ENCODE data around the gene TRIP10.

DNA sequence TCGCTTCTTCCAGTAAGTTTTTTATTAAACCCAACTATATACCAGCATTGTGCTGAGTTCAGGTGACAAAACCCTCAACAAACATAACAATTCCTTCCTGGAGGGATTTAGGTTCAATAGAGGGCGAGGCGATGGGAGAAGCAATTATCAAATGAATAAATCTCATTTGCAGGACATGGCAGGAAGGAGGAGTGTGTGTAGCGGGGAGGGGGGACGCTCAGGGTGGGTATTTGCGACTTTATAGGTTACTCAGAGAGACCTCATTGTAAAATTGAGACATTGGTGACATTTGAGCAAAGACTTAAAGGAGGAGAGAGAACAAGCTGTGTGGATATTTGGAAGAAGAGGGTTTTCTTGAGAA is 22.9 kb upstream of the TRIP10 start:
- TF ChIP-seq, protein P1, sequence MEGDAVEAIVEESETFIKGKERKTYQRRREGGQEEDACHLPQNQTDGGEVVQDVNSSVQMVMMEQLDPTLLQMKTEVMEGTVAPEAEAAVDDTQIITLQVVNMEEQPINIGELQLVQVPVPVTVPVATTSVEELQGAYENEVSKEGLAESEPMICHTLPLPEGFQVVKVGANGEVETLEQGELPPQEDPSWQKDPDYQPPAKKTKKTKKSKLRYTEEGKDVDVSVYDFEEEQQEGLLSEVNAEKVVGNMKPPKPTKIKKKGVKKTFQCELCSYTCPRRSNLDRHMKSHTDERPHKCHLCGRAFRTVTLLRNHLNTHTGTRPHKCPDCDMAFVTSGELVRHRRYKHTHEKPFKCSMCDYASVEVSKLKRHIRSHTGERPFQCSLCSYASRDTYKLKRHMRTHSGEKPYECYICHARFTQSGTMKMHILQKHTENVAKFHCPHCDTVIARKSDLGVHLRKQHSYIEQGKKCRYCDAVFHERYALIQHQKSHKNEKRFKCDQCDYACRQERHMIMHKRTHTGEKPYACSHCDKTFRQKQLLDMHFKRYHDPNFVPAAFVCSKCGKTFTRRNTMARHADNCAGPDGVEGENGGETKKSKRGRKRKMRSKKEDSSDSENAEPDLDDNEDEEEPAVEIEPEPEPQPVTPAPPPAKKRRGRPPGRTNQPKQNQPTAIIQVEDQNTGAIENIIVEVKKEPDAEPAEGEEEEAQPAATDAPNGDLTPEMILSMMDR (IDR thresholded peaks at IDR 0.05): no peak
- no peak for TF ChIP-seq POLR2A (IDR thresholded peaks at IDR 0.05)
